Measurements from ENCODE around the gene IREB2.
"Not testable (repeated sequence)": the region's sequence is repeated elsewhere in the genome, so short reads cannot be mapped to it uniquely, and the experiment has no call there.

Gene IREB2, protein sequence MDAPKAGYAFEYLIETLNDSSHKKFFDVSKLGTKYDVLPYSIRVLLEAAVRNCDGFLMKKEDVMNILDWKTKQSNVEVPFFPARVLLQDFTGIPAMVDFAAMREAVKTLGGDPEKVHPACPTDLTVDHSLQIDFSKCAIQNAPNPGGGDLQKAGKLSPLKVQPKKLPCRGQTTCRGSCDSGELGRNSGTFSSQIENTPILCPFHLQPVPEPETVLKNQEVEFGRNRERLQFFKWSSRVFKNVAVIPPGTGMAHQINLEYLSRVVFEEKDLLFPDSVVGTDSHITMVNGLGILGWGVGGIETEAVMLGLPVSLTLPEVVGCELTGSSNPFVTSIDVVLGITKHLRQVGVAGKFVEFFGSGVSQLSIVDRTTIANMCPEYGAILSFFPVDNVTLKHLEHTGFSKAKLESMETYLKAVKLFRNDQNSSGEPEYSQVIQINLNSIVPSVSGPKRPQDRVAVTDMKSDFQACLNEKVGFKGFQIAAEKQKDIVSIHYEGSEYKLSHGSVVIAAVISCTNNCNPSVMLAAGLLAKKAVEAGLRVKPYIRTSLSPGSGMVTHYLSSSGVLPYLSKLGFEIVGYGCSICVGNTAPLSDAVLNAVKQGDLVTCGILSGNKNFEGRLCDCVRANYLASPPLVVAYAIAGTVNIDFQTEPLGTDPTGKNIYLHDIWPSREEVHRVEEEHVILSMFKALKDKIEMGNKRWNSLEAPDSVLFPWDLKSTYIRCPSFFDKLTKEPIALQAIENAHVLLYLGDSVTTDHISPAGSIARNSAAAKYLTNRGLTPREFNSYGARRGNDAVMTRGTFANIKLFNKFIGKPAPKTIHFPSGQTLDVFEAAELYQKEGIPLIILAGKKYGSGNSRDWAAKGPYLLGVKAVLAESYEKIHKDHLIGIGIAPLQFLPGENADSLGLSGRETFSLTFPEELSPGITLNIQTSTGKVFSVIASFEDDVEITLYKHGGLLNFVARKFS

DNA sequence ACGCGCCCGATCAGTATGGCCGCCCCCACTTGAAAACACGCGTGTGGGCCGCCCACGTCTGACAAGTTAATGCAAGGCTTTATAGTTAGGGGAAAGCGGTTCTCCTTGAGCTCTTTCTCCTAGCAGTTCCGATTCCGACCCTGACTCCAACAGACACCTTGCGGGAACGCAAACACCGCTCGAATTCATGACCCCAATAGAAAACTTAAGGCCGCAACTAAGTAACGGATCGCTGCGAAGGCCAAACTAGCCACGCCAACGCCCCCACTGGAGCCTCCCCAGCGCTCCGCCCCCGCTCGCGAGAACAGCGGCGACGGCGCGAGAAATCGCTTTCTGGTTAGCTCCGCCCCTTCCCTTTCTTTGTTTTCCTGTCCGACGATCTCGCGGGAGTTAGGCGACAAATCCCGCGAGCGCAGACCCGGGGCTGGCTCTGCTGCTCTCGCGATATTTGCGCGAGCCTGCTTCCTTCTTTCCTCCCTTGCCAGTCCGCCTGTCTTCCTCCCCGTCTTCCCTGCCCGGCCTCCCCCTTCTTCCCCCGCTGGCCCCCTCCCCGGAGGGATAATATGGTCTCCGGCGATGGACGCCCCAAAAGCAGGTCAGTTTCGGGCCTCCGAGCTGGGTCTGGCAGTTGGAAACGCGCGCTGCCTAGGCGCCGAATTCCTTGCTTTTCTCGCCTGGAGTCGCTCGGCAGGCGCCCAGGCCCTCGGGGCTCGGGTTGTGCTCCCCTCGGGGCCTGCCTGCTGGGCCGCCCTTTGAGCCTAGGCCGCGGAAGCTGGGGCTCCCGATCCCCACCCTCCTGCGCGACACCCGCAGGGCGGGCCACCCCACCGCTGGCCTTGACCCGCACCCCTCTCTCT lies at the start of gene IREB2:
Gene IREB2, plus strand, starts transcription at position 455 of the 857 bp plus-strand sequence. Its CDS starts 122 bp downstream, at position 577.
- peak; percentile 98 for DNase-seq

DNA sequence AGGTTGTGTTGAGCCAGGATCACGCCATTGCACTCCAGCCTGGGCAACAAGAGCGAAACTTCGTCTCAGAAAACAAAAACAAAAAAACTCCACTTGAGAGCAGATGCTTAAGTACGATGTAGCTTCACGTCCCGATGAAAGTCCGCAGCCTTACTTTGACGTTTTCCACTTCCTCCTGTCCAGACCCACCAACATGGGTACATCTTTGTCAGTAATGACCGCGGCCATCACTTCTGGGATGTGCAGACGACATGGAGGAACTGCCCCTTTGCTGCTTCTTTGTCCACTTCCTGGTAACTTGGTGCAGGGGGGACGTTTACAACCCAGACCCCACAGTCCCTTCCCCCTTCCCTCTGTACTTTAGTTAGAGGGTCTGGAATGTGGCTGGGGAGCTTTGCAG lies 49.2 kb upstream of the IREB2 start:
- no peak for DNase-seq

DNA sequence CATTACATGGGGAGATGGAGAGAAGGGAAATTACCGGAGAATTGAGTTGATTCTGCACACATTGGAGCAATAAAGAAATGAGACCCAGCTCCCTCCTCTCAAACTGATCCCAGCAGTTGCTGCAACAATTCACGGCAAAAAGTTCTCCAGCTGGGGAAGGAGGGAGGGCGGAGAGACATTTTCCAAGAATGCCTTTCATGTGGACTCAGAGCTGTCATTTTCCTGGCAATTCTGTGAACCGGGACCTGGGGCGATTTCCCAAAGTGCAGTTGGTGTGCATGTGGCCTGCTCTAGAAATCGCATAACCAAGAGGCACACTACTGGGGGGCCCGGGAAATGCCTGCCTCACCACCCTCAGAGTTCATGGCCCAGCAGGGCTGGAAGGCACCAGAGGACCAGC lies 48.7 kb upstream of the IREB2 start:
- DNase-seq: no peak

DNA sequence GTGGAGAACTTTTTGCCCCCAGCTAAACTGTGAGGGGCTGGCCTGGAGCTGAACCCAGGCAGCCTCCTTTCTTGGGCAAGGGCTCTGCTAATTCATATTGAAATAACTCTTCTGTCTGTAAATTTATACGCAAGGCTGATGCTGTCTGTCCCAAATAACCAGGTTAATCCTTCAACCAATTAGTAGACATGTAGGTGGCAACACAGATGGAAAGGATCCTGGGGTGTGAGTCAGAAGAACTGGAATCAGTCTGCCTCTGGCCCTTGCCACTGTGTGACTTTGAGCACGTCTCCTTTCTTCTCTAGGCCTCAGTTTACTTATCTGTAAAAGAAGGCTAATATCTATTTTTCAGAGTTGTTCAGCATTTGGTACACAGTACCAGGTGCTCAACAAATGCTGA lies 48.3 kb upstream of the IREB2 start:
- DNase-seq: no peak

DNA sequence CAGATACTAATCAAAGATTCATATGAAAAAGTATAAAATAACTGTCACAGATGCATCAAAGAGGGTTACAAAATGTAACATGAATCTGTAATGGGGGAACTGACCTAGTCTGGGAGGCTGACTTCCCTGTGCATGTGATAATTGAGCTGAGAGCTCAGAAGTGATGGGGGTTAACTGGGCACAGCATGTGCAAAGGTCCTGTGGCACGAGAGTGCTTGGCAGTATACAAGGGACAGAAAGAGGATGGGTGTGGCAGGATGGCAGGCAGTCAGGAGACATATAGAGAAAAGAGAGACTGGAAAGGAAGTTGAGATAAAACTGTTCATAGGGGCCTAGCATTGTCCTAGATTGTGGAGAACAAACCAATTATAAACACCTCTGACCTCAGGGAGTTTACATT lies 47.8 kb upstream of the IREB2 start:
- DNase-seq: no peak

DNA sequence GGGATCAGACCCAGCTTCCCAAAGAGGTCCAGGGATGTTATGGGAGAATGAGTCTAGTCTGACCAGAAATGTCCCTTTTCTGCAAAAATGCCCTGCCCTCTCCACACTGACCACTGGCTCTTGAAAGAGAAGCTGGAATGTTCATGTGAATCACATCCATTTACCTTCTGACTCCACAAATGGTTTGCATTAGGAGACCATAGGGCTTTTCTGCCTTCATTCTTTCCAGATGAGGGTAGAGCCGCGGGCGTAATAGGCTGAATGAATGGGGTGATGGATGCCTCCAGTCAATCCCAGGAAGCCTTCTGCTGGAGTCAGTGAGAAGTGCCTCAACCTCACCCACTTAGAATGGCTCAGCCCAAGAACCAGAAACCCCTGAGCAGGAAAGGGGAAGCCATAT lies 47.2 kb upstream of the IREB2 start:
- no peak for DNase-seq

DNA sequence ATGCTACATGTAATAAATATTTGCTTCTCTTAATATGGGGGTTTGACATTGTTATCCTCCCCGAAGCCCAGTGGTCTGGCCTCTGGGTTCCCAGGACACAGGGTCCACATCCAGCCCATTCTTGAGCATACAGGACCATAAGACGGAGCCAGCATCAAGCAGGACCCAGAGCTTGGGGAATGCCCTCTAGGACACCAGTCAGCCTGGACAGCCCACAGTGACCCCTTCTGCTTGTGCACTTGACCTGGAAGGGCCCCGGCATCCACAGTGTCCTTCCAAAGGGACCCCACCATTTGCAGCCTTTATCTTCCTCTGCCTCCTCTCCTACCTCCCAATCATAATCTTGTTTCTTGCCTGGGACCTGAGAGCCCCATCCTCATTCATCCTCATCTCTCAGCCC lies 46.2 kb upstream of the IREB2 start:
- DNase-seq: no peak

DNA sequence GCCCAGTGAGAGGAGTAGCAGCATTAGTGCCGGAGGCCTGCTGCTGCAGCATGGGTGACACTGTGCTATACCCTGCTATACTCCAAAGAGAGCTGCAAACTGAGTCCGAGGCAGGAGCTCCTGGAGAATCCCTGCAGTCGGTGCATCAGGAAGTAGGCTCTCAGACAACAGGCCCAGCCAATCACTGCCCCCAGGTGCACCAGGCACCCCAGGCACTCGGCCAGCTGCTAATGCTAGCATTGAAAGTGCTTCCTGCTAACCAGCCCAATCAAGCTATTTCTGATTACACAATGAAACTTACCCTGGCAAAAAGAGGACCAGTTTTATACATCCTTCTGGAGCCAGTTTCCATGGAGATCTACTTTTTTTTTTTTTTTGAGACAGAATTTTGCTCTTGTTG lies 45.6 kb upstream of the IREB2 start:
- DNase-seq: peak; percentile 64

DNA sequence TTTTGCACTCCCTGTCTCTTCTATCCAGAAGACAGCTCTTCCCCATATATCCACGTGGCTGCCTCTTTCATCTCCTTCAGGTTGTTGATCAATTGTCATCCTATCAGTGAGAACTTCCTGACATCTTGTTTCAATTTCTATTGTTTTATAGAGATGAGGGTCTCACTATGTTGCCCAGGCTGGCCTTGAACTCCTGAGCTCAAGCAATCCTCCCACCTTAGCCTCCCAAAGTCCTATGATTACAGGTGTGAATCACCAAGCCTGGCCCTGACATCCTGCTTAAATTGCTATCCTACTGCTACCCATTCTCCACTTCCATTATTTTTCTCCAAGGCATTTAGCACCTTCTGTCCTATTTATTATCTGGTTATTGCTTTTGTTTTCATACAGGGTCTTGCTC lies 44.9 kb upstream of the IREB2 start:
- DNase-seq: no peak

DNA sequence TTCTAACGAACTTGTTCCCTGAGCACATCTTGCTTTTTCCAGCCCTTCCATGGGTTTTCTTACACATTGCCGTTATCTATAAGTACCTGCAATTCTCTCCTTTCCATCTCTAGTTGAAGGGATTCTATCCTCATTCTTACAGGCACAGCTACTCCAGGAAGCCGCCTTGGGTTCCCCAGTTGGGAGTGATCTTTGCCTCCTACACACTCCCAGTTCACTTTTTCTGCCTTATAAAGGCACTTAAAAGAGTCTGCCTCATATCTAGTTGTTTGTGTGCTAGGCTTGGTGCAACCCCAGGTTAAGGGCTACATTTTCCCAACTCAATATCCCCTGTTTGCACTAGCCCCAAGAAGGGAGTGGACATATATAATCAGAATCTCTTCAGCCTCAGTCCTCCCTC lies 44.0 kb upstream of the IREB2 start:
- DNase-seq: no peak

DNA sequence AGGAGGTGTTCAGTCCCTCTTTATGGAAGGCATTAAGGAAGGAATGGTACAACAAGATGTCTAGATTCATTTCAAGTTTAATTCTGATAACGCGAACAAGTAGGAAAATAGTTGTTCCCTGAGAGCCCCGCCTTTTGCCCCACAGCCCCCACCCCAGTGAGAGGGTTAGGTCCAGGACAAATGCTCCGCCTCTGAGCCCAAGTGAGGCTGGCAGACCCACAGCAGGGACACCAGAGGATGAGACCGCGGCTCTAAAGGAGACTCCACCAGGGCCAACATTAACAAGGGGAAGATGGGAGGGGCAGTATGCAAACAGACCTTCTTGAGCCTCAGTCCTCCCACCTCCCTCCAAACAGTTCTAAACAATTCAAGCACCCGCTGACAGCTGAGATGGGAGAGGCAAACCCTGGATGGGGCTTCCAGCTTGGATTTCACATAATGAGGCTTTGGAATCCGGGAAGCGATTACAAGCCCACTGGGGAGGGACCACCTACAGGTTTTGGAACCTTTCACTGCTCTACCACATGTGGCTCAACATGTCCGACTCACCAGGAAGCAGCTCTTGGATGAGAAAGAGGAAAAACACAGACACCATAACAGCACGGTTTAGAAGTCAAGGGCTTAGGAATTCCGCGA lies 42.9 kb upstream of the IREB2 start:
- peak; percentile 26 for DNase-seq

DNA sequence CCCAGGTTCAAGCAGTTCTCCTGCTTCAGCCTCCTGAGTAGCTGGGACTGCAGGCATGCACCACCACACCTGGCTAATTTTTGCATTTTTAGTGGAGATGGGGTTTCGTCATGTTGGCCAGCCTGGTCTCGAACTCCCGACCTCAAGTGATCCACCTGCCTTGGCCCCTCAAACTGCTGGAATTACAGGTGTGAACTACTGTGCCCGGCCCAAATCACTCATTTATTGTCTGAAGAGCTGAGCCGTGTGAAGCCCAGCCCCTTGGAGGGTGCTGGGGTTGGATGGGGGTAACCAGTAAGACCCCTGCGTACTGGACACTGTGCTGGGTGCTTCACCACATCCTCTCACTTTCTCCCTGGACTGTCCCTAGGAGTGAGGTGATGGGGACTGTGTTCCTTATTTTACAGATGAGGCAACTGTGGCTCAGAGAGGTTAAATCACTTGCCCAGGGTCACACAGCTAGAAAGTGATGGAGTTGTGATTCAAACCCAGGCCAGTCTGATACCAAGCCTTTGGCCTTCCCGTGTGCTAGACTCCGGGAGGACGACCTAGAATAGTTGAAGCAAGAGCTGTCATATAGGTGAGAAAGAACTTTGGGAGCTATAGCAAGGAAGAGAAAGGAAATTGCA lies 41.7 kb upstream of the IREB2 start:
- no peak for DNase-seq

DNA sequence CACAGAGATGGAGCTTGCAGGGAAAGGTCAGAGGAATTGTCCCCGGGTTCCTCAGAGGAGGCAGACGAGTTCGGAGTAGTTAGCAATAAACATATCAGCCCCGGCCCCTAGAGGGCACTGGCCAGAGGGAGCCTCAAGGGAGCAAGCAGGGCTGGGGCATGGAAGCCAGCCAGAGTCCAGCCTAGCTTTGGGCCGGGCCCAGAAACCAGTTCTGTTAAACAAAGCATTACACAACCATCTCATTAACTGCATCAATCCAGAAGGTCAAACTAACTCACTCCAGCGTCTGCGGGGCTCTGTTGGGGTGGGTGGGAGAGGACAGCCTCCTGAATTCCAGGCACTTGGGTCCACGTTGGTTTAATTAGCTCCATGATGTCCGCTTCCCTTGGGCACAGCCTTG lies 41.0 kb upstream of the IREB2 start:
- DNase-seq: no peak

DNA sequence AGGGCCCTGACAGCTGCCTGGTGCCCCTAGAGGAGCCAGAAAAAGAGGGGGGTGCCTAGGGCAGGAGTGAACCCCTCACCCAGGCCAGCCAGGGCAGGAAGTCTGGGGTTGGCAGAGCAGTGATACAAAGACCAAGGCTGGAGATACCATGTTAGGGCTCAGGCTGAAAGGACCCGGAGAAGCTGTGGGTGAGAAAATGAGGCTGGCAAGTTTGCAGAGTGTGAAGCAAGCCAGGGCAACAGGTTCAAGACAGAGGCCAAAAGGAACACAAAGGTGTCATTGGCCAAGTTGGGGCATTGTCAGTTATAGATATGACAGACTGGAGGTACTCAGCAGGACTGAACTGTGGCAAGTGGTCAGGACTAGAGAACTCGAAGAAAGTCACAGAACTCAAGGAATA lies 40.6 kb upstream of the IREB2 start:
- no peak for DNase-seq

DNA sequence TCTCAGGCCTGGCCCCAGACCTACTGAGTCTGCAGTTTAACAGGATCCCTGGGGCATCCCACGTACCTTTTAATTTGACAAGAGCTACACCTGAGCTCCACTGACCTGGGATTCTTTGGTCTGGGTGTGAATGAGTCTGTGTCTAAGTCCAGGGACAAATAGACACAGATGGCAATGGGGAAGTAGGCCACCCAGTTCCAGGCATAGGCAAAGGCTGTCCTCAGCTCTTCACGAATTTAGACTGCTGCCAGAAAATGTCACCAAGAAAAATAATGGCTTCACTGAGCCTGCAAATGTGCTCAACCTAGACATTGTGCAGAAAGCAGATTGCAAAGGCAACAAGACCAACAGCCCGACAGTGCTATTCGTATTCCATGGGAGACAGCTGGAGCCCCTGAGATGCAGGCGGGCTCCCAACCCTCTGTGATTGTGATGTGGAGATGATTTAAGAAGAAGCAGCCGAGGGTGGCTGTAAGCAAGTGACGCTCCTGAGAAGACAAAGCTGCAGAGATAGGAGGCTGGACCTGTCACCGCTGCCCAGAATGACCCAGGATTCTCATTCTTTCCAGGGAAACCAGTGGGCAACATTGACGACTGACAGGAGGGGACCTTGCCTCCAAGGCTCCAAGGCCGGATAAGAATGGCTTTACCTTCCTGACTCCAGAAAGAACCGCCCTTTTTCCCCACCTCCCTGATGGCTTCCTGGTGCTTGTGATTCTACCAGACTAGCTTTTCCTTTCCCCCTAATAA lies 39.8 kb upstream of the IREB2 start:
- no peak for DNase-seq

DNA sequence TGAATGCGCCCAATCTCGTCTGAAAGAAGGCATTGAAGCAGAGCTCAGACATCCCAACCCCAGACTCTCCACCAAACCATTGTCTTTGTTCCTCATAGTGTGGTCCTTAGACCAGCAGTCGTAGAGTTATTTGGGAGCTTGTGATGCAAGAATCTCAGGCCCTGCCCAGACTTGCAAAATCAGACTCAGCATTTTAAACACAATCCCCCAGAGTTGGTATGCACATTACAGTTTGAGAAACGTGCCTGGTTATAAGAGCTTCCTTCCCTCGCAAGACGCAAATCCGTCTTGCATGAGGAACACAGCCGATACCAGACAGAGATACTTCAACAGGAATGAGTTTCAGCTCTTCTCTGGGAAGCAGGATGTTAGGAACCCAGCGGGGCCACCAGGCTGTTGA lies 38.9 kb upstream of the IREB2 start:
- no peak for DNase-seq

DNA sequence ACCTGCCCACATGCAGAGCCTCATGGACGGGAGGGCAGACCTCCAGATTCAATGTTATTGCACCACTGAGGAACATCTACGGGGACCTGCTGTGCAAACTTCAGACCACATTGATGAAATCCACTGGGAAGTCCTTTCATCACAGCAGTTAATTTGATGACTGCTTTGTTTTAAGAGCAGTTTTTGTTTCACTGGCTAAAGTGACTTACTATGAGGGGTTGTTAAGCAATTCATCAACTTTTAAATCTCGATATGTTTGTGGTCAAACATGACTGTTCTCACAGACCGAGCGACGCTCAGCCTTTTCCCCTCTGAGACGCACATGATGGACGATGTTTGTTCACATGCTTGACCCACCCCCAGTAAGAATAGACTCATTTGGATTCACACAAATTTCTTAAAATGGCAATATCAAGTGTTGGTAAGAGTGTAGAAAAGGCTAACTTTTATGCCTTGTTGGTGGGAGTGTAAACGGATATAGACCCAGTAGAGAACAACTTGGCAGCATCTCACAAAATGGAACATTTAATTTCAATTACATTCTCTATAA lies 35.9 kb upstream of the IREB2 start:
- no peak for DNase-seq

DNA sequence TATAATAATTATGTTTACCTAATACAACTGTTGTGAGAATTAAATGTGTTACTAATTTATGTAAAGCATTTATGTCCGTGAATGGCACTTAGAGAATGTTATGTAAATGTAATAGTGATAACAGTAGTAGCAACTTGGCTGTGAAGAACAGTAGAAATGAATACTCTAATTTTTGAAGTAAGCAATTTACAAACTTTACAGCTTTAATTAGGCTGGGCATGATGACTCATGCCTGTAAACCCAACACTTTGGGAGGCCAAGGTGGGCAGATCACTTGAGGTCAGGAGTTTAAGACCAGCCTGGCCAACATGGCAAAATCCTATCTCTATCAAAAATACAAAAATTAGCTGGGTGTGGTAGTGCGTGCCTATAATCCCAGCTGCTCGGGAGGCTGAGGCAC lies 33.9 kb upstream of the IREB2 start:
- no peak for DNase-seq

DNA sequence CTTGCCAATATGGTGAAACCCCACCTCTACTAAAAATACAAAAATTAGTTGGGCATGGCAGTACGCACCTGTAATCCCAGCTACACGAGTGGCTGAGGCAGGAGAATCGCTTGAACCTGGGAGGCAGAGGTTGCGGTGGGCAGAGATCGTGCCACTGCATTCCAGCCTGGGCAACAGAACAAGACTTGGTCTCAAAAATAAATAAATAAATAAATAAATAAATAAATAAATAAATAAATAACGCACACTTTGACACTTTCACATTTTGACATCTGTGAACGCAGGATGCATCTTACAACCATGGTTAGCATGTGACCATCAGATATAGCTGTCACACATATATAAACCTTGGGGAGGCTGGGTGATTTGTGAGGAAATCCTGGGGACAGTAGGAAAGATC lies 33.2 kb upstream of the IREB2 start:
- DNase-seq: not testable (repeated sequence)

DNA sequence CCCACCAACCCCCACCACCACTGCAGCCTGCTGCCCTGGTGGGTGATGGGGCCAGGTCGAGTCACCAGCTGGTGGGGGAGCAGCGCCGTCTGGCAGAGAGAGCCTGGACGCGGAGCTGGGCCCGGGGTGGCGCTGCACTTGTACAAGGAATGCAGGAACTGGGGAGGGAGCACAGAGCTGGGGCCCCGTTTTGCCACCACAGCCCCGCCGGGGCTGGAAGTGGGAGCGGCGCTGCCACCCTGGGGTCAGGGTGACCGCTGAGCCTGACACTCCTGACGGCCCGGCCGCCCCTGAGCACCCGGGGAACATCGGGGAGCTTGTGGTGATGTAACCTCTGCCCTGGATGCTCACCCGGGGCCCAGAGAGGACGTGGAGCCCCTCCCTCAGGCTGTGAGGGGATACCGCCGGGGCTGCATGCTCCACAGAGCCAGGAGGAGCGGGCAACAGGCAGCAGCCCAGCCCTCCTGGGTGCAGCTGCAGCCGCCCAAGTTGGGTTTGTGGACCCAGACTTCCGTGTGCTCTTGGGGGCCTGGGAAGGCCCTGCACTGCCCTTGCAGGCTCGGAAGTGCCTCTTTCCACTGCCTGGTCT lies 32.6 kb upstream of the IREB2 start:
- DNase-seq: no peak

Measured in NCI-H1417 treated with DMSO at 0.1 percent for 48 hours (cell line).